Natural killer cell (primary cell): ENCODE measurements around the gene LMNTD2. TPM values are rescaled to one million over a fixed set of nuclear protein-coding genes. Genes with fewer than 3 reads are reported as not detected.

Source experiments
- ATAC-seq, 3 donors: fragments of 150-1000 bp in 2 of 3; fragments of 200-7000 bp in 1 of 3; cut with Tn5 transposase; 1 replicate in 1 of 3; 2 replicates in 2 of 3; pipeline ENCODE4 v1.10.0; 2021; ENCODE audit warnings: mild to moderate bottlenecking in 2 of 3, moderate library complexity in 2 of 3
- DNase-seq, 2 donors: peaks; one replicate each; pipeline versions ENCODE4 v3.0.0 to v3.0.0-alpha.2; 2013 to 2021; ENCODE audit warnings: mixed read lengths in 1 of 2
- H3K27ac ChIP-seq: one replicate; pipeline ENCODE4 v1.5.1; 2013; ENCODE audit warnings: mild to moderate bottlenecking, low read length
- H3K27me3 ChIP-seq: one replicate; pipeline ENCODE4 v1.6.1; 2013; ENCODE audit warnings: low read length; ENCODE audit not compliant: control insufficient read depth, insufficient read depth
- H3K36me3 ChIP-seq: one replicate; pipeline ENCODE4 v1.6.1; 2013; ENCODE audit warnings: low read length; ENCODE audit not compliant: control insufficient read depth, insufficient read depth
- H3K4me1 ChIP-seq: one replicate; pipeline ENCODE4 v1.6.1; 2013; ENCODE audit warnings: low read length; ENCODE audit not compliant: control insufficient read depth, insufficient read depth
- H3K4me3 ChIP-seq: one replicate; pipeline ENCODE4 v1.5.1; 2013; ENCODE audit warnings: low read length
- H3K9me3 ChIP-seq: one replicate; pipeline ENCODE4 v1.6.1; 2013; ENCODE audit warnings: low read length; ENCODE audit not compliant: control insufficient read depth, insufficient read depth
- H3K27ac Mint-ChIP-seq, 2 donors: one replicate each; pipeline ENCODE4 v1.8.0; 2022; ENCODE audit warnings: mild to moderate bottlenecking in 2 of 2, mixed read lengths in 2 of 2, moderate library complexity in 1 of 2
- H3K27me3 Mint-ChIP-seq, 2 donors: one replicate each; pipeline ENCODE4 v1.8.0; 2022; ENCODE audit warnings: low read depth in 2 of 2, mixed read lengths in 2 of 2
- H3K36me3 Mint-ChIP-seq: one replicate; pipeline ENCODE4 v1.8.0; 2022; ENCODE audit warnings: mixed read lengths
- H3K4me1 Mint-ChIP-seq, 2 donors: one replicate each; pipeline ENCODE4 v1.8.0; 2022; ENCODE audit warnings: mixed read lengths in 2 of 2
- H3K4me3 Mint-ChIP-seq: one replicate; pipeline ENCODE4 v1.8.0; 2022; ENCODE audit warnings: mild to moderate bottlenecking, moderate library complexity, mixed read lengths
- H3K9me3 Mint-ChIP-seq, 2 donors: one replicate each; pipeline ENCODE4 v1.8.0; 2022; ENCODE audit warnings: mixed read lengths in 2 of 2
- CTCF ChIP-seq: fragments of 200-600 bp; IDR thresholded peaks from one replicate; pipeline ENCODE4 v1.8.0; 2022; ENCODE audit warnings: antibody characterized with exemption
- WGBS: methylation state at CpG from one replicate; pipeline ENCODE4 v1.1.7; 2013; ENCODE audit warnings: missing lambda C conversion rate; ENCODE audit not compliant: insufficient coverage; 5-methylcytosine and 5-hydroxymethylcytosine counted together
- intact Hi-C: fragments of 100-400 bp; cut with micrococcal nuclease; formaldehyde crosslinking; loops from one replicate; pipeline ENCODE4 v1.14.2; 2022
- total RNA-seq, 4 donors: library from RNA; stranded (reverse); fragments of 120-200 nt in 1 of 4; gene quantifications; one replicate each; pipeline versions ENCODE4 v1.2.3 to v1.2.4, GENCODE V29; 2013 to 2022

Gene LMNTD2
- total RNA-seq, 3 donors from 2014 or later (not counting 1 experiment from before 2014, with no cell fraction given), result 3.5 to 5.2 (median 5.0) TPM

DNA sequence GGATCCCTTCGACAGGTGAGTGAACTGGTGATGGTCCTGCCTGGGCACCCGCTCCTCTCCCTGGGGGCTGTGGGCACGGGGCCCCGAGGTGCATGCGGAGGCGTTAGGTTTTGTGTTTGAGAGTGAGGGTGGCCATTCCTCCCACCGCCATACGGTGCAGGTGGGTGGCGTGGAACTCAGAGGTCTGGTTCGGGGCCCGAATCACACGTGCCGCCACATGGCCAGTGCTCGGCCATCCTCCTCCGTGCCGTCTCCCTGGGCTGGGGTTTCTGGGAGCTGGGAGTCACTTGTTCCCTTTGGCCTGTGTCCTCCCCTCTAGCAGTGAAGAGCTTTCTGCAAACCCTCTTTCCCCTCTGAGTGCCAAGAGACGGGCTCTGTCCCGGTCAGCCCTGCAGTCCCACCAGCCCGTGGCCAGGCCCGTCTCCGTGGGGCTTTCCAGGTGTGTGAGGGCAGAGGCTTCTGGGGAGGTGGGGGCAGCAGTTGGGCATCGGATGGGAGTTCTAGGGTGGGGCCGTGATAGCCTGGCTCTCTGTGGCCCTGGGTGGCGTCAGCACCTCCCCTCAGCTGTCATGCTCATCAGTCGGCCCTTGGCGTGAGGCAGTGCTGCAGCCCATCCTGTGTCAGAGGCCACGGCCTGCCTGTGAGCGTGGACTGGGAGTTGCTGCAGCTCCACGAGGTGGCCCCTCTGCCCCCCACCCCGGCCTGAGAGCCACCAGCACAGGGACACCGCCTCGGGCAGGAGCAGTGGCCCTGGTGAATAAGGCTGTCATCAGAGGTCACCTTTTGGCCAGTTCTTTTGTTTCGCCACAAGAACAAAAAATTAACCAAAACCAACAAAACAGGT, 45.0 kb upstream of the LMNTD2 start:
- Mint-ChIP-seq H3K27me3 (no peaks in the 10 kb centered on the region), H3K4me3 (no peak overlapping the region), H3K4me1 (no peaks in the 10 kb centered on the region), H3K36me3 (no peaks in the 10 kb centered on the region), H3K9me3 (no peaks in the 10 kb centered on the region), H3K27ac (no peak overlapping the region)
- H3K4me3 ChIP-seq, result no peak overlapping the region
- H3K36me3 ChIP-seq, result peaks cover 80% of the 10 kb centered on the region
- no peak overlapping the region for H3K27ac ChIP-seq
- ATAC-seq, result no peak
- H3K27me3 ChIP-seq, result no peaks in the 10 kb centered on the region
- no peak for DNase-seq
- 96% methylated on average over 32 of the region's 33 CpGs for WGBS
- no peak for TF ChIP-seq CTCF
- intact Hi-C loops, result no loop called here
- no peaks in the 10 kb centered on the region for H3K4me1 ChIP-seq
- no peaks in the 10 kb centered on the region for H3K9me3 ChIP-seq

DNA sequence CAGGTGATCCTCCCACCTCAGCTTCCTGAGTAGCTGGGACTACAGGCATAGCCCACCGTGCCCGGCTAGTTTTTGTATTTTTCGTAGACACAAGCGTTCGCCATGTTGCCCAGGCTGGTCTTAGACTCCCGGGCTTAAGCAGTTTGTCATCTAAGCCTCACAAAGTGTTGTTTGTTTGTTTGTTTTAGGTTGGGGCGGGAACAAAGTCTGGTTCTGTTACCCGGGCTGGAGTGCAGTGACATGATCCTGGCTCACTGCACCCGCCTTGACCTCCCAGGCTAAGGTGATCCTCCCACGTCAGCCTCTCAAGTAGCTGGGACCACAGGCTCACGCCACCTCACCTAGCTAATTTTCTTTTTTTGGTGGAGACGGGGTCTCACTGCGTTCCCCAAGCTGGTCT, 42.6 kb upstream of the LMNTD2 start:
- Mint-ChIP-seq H3K27me3 (no peaks in the 10 kb centered on the region), H3K27ac (no peak overlapping the region), H3K4me1 (no peaks in the 10 kb centered on the region), H3K4me3 (no peak overlapping the region), H3K9me3 (no peaks in the 10 kb centered on the region), H3K36me3 (no peaks in the 10 kb centered on the region)
- Histone ChIP-seq H3K4me1 (no peaks in the 10 kb centered on the region), H3K27me3 (no peaks in the 10 kb centered on the region), H3K27ac (no peak overlapping the region), H3K36me3 (peaks cover 75% of the 10 kb centered on the region), H3K9me3 (no peaks in the 10 kb centered on the region), H3K4me3 (no peak overlapping the region)
- DNase-seq (no peak), ATAC-seq (no peak)
- 95% methylated on average over 13 of the region's 13 CpGs for WGBS
- intact Hi-C loops, result no loop called here
- no peak for TF ChIP-seq CTCF

GRCh38 chr11:601573-602245, 41.2 kb upstream of the LMNTD2 start:
- Histone ChIP-seq H3K4me1 (peaks cover 5% of the 10 kb centered on the region), H3K27ac (no peak overlapping the region), H3K9me3 (no peaks in the 10 kb centered on the region), H3K27me3 (no peaks in the 10 kb centered on the region), H3K4me3 (no peak overlapping the region), H3K36me3 (peaks cover 76% of the 10 kb centered on the region)
- Mint-ChIP-seq H3K36me3 (no peaks in the 10 kb centered on the region), H3K4me3 (no peak overlapping the region), H3K27me3 (no peaks in the 10 kb centered on the region), H3K9me3 (no peaks in the 10 kb centered on the region), H3K4me1 (peaks cover 0 to 6% of the 10 kb centered on the region in 2 donors), H3K27ac (peak overlapping the region in 1 of 2 donors; percentile 54)
- intact Hi-C loops, result no loop called here
- DNase-seq (no peak), ATAC-seq (no peak)
- 96% methylated on average over 22 of the region's 23 CpGs for whole genome bisulfite sequencing
- no peak for TF ChIP-seq CTCF
